Natural killer cell (primary cell): ENCODE measurements around the gene DEPP1. TPM values are rescaled to one million over a fixed set of nuclear protein-coding genes. Genes with fewer than 3 reads are reported as not detected.
A peak's percentile ranks its signal among the peaks of the same experiment; 100 is the strongest.

Experiments
- ATAC-seq, 3 donors: fragments of 150-1000 bp in 2 of 3; fragments of 200-7000 bp in 1 of 3; cut with Tn5 transposase; 1 replicate in 1 of 3; 2 replicates in 2 of 3; pipeline ENCODE4 v1.10.0; 2021; ENCODE audit warnings: mild to moderate bottlenecking in 2 of 3, moderate library complexity in 2 of 3
- DNase-seq, 2 donors: peaks; one replicate each; pipeline versions ENCODE4 v3.0.0 to v3.0.0-alpha.2; 2013 to 2021; ENCODE audit warnings: mixed read lengths in 1 of 2
- H3K27ac ChIP-seq: one replicate; pipeline ENCODE4 v1.5.1; 2013; ENCODE audit warnings: mild to moderate bottlenecking, low read length
- H3K27me3 ChIP-seq: one replicate; pipeline ENCODE4 v1.6.1; 2013; ENCODE audit warnings: low read length; ENCODE audit not compliant: control insufficient read depth, insufficient read depth
- H3K36me3 ChIP-seq: one replicate; pipeline ENCODE4 v1.6.1; 2013; ENCODE audit warnings: low read length; ENCODE audit not compliant: control insufficient read depth, insufficient read depth
- H3K4me1 ChIP-seq: one replicate; pipeline ENCODE4 v1.6.1; 2013; ENCODE audit warnings: low read length; ENCODE audit not compliant: control insufficient read depth, insufficient read depth
- H3K4me3 ChIP-seq: one replicate; pipeline ENCODE4 v1.5.1; 2013; ENCODE audit warnings: low read length
- H3K9me3 ChIP-seq: one replicate; pipeline ENCODE4 v1.6.1; 2013; ENCODE audit warnings: low read length; ENCODE audit not compliant: control insufficient read depth, insufficient read depth
- H3K27ac Mint-ChIP-seq, 2 donors: one replicate each; pipeline ENCODE4 v1.8.0; 2022; ENCODE audit warnings: mild to moderate bottlenecking in 2 of 2, mixed read lengths in 2 of 2, moderate library complexity in 1 of 2
- H3K27me3 Mint-ChIP-seq, 2 donors: one replicate each; pipeline ENCODE4 v1.8.0; 2022; ENCODE audit warnings: low read depth in 2 of 2, mixed read lengths in 2 of 2
- H3K36me3 Mint-ChIP-seq: one replicate; pipeline ENCODE4 v1.8.0; 2022; ENCODE audit warnings: mixed read lengths
- H3K4me1 Mint-ChIP-seq, 2 donors: one replicate each; pipeline ENCODE4 v1.8.0; 2022; ENCODE audit warnings: mixed read lengths in 2 of 2
- H3K4me3 Mint-ChIP-seq: one replicate; pipeline ENCODE4 v1.8.0; 2022; ENCODE audit warnings: mild to moderate bottlenecking, moderate library complexity, mixed read lengths
- H3K9me3 Mint-ChIP-seq, 2 donors: one replicate each; pipeline ENCODE4 v1.8.0; 2022; ENCODE audit warnings: mixed read lengths in 2 of 2
- WGBS: methylation state at CpG from one replicate; pipeline ENCODE4 v1.1.7; 2013; ENCODE audit warnings: missing lambda C conversion rate; ENCODE audit not compliant: insufficient coverage; 5-methylcytosine and 5-hydroxymethylcytosine counted together
- intact Hi-C: fragments of 100-400 bp; cut with micrococcal nuclease; formaldehyde crosslinking; loops from one replicate; pipeline ENCODE4 v1.14.2; 2022
- total RNA-seq, 4 donors: library from RNA; stranded (reverse); fragments of 120-200 nt in 1 of 4; gene quantifications; one replicate each; pipeline versions ENCODE4 v1.2.3 to v1.2.4, GENCODE V29; 2013 to 2022
- TF ChIP-seq, protein P1 (sequence below): fragments of 200-600 bp; IDR thresholded peaks from one replicate; pipeline ENCODE4 v1.8.0; 2022; ENCODE audit warnings: antibody characterized with exemption

DEPP1 gene
- total RNA-seq, 3 donors from 2014 or later (not counting 1 experiment from before 2014, with no cell fraction given) = not detected

DNA sequence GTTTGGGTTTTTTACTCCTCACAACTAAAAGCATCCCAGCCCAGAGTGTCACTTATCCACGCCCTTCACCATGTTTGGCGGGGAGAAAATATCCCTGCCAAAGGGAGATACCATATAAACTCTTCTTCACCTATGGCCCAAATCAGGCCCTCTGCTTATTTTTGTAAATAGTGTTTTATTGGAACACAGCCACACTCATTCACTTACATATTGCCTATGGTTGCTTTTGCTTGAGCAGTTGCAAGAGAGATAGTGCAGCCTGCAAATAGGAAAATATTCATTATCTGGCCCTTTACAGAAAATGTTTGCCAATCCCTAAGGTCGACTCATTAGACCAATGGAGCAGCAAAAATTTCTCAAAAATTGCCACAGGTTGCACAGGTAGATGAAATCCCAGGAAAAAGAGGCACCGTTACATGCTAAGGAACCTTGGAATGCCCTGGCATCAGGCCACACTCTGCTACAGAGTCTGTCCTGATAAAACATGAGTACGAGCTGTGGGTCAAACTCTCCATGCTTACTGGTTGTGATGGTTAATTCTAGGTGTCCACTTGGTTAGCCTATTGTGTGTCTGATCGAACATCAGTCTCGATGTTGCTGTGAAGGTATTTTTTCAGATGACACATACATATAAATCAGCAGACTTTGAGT lies 26.9 kb downstream of the DEPP1 start:
- H3K4me1 ChIP-seq = peaks cover 19% of the 10 kb centered on the region
- H3K36me3 ChIP-seq = peaks cover 8% of the 10 kb centered on the region
- H3K27me3 Mint-ChIP-seq = no peaks in the 10 kb centered on the region
- H3K9me3 Mint-ChIP-seq = no peaks in the 10 kb centered on the region
- peaks cover 36 to 44% of the 10 kb centered on the region in 2 donors for H3K4me1 Mint-ChIP-seq
- H3K27ac ChIP-seq = no peak overlapping the region
- no peak overlapping the region for H3K4me3 Mint-ChIP-seq
- no peak overlapping the region for H3K27ac Mint-ChIP-seq
- DNase-seq (no peak), ATAC-seq (no peak)
- TF ChIP-seq, protein P1, sequence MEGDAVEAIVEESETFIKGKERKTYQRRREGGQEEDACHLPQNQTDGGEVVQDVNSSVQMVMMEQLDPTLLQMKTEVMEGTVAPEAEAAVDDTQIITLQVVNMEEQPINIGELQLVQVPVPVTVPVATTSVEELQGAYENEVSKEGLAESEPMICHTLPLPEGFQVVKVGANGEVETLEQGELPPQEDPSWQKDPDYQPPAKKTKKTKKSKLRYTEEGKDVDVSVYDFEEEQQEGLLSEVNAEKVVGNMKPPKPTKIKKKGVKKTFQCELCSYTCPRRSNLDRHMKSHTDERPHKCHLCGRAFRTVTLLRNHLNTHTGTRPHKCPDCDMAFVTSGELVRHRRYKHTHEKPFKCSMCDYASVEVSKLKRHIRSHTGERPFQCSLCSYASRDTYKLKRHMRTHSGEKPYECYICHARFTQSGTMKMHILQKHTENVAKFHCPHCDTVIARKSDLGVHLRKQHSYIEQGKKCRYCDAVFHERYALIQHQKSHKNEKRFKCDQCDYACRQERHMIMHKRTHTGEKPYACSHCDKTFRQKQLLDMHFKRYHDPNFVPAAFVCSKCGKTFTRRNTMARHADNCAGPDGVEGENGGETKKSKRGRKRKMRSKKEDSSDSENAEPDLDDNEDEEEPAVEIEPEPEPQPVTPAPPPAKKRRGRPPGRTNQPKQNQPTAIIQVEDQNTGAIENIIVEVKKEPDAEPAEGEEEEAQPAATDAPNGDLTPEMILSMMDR = no peak
- H3K9me3 ChIP-seq = no peaks in the 10 kb centered on the region
- H3K27me3 ChIP-seq = no peaks in the 10 kb centered on the region
- intact Hi-C loops = no loop called here
- no peak overlapping the region for H3K4me3 ChIP-seq
- H3K36me3 Mint-ChIP-seq = no peaks in the 10 kb centered on the region
- WGBS = 94% methylated on average over 5 of the region's 7 CpGs

DNA sequence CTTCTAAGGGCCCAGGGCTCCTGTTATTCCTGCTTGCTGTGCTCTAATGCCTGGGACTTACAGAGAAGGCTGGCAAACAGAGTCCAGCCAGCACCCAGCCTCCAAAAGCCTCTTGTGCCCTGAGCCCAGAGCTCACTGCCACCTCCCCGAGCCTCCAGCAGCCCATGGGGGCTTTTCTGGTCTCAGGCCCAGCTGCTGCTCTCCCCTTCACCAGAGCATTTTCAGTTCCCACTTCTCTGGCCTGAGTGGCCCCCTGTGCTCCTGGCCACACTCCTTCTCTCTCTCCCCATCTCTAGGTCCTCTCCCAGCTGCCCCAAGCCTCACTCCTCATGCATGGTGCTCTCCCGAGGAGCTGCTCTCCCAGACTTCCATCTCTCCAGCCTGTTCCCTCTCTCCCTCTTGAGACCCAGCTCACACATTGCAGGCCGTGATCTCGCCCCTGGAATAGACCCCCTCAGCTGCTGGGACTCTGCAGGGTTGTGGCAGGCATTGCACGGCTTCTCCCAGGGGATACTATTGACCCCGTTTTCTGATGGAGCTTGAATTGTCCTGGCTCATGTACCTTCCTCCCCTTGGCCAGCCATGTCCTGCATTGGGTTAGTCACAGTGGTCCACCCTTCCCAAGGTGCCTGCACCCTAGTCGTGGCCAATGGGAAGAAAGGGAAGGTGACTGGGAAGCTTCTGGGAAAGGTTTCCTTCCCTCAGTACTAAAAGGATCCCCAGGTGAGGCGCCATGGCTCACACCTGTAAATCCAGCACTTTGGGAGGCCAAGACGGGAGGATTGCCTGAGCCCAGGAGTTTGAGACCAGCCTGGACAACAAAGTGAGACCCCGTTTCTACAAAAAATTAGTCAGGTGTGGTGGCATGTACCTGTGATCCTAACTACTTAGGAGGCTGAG lies 28.0 kb downstream of the DEPP1 start:
- Histone ChIP-seq H3K4me1 (peaks cover 19% of the 10 kb centered on the region), H3K27ac (no peak overlapping the region), H3K27me3 (no peaks in the 10 kb centered on the region), H3K9me3 (no peaks in the 10 kb centered on the region), H3K36me3 (peaks cover 5% of the 10 kb centered on the region), H3K4me3 (no peak overlapping the region)
- H3K36me3 Mint-ChIP-seq = no peaks in the 10 kb centered on the region
- WGBS = 92% methylated on average over 10 of the region's 10 CpGs
- intact Hi-C loops = no loop called here
- no peak overlapping the region for H3K4me3 Mint-ChIP-seq
- TF ChIP-seq, protein P1 = no peak
- peak overlapping the region; percentile 17 to 21 for H3K27ac Mint-ChIP-seq
- H3K4me1 Mint-ChIP-seq = peaks cover 36 to 44% of the 10 kb centered on the region in 2 donors
- H3K9me3 Mint-ChIP-seq = no peaks in the 10 kb centered on the region
- DNase-seq (no peak), ATAC-seq (no peak)
- H3K27me3 Mint-ChIP-seq = no peaks in the 10 kb centered on the region

DNA sequence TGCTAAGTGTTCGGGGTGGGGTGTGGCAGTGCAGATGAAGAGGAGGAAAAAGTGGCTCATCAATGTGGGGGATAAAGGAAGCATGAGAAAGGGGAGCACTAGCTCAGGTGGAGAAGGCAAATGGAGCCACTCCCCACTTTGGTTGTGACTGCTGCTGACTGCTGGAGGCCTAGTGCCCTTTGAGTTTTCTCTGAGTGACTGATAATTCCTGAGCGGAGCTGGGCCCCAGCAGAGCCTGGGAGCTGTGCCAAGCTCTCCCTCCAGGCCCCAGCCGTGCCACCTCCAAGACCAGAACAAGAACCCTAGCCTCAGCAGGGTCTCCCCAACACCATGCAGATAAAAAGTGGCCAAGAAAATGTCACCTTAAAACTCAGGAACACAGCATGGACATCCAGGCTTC lies 28.7 kb downstream of the DEPP1 start:
- H3K27ac ChIP-seq = no peak overlapping the region
- Mint-ChIP-seq H3K4me3 (no peak overlapping the region), H3K27me3 (no peaks in the 10 kb centered on the region), H3K4me1 (peaks cover 35 to 42% of the 10 kb centered on the region in 2 donors), H3K9me3 (peaks cover 3% of the 10 kb centered on the region in 2 donors), H3K27ac (peak overlapping the region in 1 of 2 donors; percentile 14), H3K36me3 (peaks cover 6% of the 10 kb centered on the region)
- WGBS = 92% methylated on average over 3 of the region's 3 CpGs
- no peaks in the 10 kb centered on the region for H3K9me3 ChIP-seq
- H3K27me3 ChIP-seq = no peaks in the 10 kb centered on the region
- intact Hi-C loops = no loop called here
- TF ChIP-seq, protein P1 = no peak
- DNase-seq (no peak), ATAC-seq (no peak)
- peaks cover 19% of the 10 kb centered on the region for H3K4me1 ChIP-seq
- no peak overlapping the region for H3K4me3 ChIP-seq
- H3K36me3 ChIP-seq = peaks cover 5% of the 10 kb centered on the region
